Stimulated activated CD4-positive, alpha-beta T cell treated with anti-CD3 and anti-CD28 coated beads, Interleukin-4, amount 100 ng/mL, for 24 hours (primary cell): ENCODE measurements around the gene RHOA.

Experiments
- DNase-seq: peaks from one replicate; pipeline ENCODE4 v3.0.0-alpha.2; 2020

The RHOA gene

DNA sequence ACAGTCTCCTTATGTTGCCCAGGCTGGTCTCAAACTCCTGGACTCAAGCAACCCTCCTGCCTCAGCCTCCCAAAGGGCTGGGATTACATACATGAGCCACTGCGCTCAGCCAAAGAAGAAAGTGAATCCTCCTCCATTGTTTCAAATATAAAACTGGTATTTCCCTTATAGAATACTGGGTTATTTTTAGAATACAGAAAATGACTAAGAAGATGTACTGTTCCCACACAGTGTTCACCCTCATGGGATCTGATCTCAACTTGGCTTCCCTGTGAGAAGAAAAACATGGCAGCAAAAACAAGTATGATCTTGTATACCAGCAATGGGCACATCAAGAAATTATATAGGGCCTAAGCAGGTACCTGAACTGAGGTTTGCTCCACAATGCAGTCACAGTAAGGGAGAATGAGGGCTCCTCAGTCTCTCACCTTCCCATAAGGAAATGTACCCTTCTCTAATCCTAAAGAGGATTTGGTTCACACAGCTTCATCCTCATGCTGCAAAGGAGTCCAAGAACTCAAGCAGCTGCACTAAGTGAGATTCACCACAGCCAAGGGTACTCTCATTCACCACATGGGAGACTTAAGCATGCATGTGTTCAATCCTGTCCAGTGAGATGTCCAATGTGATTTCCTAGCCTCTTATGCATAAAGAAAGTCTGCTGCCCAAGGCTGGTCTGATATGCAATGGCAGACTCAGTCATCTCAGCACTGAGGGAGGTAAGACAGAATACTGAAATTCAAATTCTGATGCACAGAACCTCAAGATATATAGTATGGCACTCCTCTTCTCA is 97.7 kb downstream of the RHOA start:
- DNase-seq, result no peak

DNA sequence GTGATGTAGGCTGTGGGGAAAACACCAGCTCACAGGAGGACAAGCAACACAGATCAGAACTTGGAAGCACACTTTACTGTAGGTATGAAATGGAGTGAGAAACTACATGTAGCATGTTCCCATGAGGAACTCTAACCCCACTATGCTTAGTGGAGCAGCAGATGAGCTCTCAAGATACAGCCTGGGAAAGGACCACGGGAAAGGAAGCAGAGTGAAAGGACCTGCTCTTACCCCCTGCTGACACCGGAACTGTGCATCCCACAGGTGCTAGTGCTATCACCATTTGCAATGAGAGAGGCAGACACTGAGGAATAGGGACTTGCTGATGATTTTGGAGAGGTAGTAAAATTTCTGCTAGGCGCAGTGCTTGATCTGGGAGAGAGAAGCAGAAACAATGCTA is 100.5 kb downstream of the RHOA start:
- no peak for DNase-seq

DNA sequence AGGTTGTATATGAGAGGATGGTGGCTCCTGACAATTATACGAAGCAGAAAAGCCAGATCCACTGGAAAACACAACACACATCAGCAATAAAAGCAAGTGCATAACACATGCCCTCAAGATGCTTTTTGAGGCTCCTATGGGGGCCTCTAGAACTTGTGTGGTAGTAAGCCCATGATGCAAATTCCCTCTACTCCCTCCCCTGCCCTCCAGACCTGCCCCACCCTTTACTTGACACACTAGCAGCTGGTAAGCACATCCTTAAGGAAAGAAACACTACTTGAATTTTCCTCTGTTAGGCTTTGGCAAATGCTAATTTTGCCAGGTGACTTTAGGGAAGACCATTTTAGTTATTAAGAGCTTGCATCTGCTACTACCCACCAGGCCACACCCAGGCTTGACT is 101.1 kb downstream of the RHOA start:
- DNase-seq, result no peak
